ENCODE measurements around the gene CECR2. TPM values are rescaled to one million over a fixed set of nuclear protein-coding genes. Genes with fewer than 3 reads are reported as not detected.

Gene CECR2
- total and polyA plus RNA-seq, 2 of the 8 experiments (the other 6 are each of a cell fraction or from before 2014, with no cell fraction given): 18.3 to 123 TPM

GRCh38 chr22:17336061-17336460, 33.2 kb upstream of the CECR2 start (continued):
- TF ChIP-seq CHD7 (IDR thresholded peaks at IDR 0.05; ENCODE audit: insufficient replicate concordance, low read length) (no peak), CTBP2 (IDR thresholded peaks at IDR 0.05; ENCODE audit: borderline replicate concordance, insufficient read depth, insufficient read length, low read length) (no peak), SP1 (IDR thresholded peaks at IDR 0.05; ENCODE audit: low read depth, low read length) (no peak), TAF1 (IDR thresholded peaks at IDR 0.05; ENCODE audit: low read depth, low read length) (no peak), CHD2 (IDR thresholded peaks at IDR 0.05; ENCODE audit: low read length) (no peak), GTF2F1 (IDR thresholded peaks at IDR 0.05; ENCODE audit: borderline replicate concordance, low read depth, low read length) (no peak), SIN3A (conservative IDR thresholded peaks at IDR 0.05 in 1 of 2, IDR thresholded peaks at IDR 0.05 in 1 of 2; ENCODE audit: low read depth in 1 of 2, low read length in 2 of 2) (no peak), HDAC2 (IDR thresholded peaks at IDR 0.05; ENCODE audit: borderline replicate concordance in 1 of 2, low read depth in 2 of 2, low read length in 2 of 2) (no peak), SIRT6 (IDR thresholded peaks at IDR 0.05; ENCODE audit: low read length) (no peak), RFX5 (IDR thresholded peaks at IDR 0.05; ENCODE audit: borderline replicate concordance, low read depth, low read length) (no peak), TEAD4 (IDR thresholded peaks at IDR 0.05; ENCODE audit: low read depth, low read length) (no peak), JUN (IDR thresholded peaks at IDR 0.05; ENCODE audit: low read depth, low read length) (no peak)
